Body of pancreas (tissue), 4 donors: ENCODE measurements around the gene LGR6. TPM values are rescaled to one million over a fixed set of nuclear protein-coding genes. Genes with fewer than 3 reads are reported as not detected.

Source experiments
- ATAC-seq: fragments of 150-250 bp; one replicate; pipeline ENCODE4 v1.9.1; 2016
- DNase-seq, 4 donors: peaks; one replicate each; pipeline ENCODE4 v3.0.0-alpha.2; 2019
- H3K27ac ChIP-seq, 4 donors: fragments of 200-600 bp; sonication (generic); 1 replicate in 3 of 4; 2 replicates in 1 of 4; pipeline versions ENCODE4 v1.5.1 to v1.6.1; 2016 to 2019; ENCODE audit warnings: mild to moderate bottlenecking in 1 of 4, mixed read lengths in 1 of 4, moderate library complexity in 1 of 4
- H3K27me3 ChIP-seq, 2 donors: fragments of 200-600 bp; sonication (generic); one replicate each; pipeline ENCODE4 v1.6.0; 2016; ENCODE audit warnings: mild to moderate bottlenecking in 1 of 2
- H3K36me3 ChIP-seq, 2 donors: fragments of 200-600 bp; sonication (generic); replicated peaks in 1 of 2; 2 replicates each; pipeline ENCODE4 v1.5.1; 2016; ENCODE audit warnings: low read depth in 2 of 2; ENCODE audit not compliant: insufficient read depth in 1 of 2
- H3K4me1 ChIP-seq: fragments of 200-600 bp; sonication (generic); one replicate; pipeline ENCODE4 v1.6.0; 2016
- H3K4me3 ChIP-seq, 2 donors: fragments of 200-600 bp; sonication (generic); 1 replicate in 1 of 2; 2 replicates in 1 of 2; pipeline ENCODE4 v1.5.1; 2016 to 2019
- H3K9me3 ChIP-seq, 3 donors: fragments of 200-600 bp; sonication (generic); 1 replicate in 2 of 3; 2 replicates in 1 of 3; pipeline ENCODE4 v1.5.1; 2016
- CTCF ChIP-seq, 7 experiments: fragments of 450-650 bp in 4 of 7; fragments of 200-600 bp in 3 of 7; sonication (generic) in 3 of 7; IDR thresholded peaks; one replicate each; pipeline ENCODE4 v1.5.1; 2016 to 2019; ENCODE audit warnings: antibody characterized with exemption in 7 of 7
- POLR2A ChIP-seq, 3 donors: fragments of 450-650 bp; IDR thresholded peaks; one replicate each; pipeline ENCODE4 v1.6.1; 2016; ENCODE audit warnings: antibody characterized with exemption in 3 of 3, mild to moderate bottlenecking in 2 of 3
- WGBS, 2 donors: methylation state at CpG; one replicate each; pipeline ENCODE4 v1.1.5; 2017; 5-methylcytosine and 5-hydroxymethylcytosine counted together
- intact Hi-C: fragments of 100-400 bp; cut with DNase I; formaldehyde crosslinking; loops from one replicate; pipeline ENCODE4 v1.15.1; 2023
- total RNA-seq, 2 donors: library from RNA; depleted of rRNA; stranded (reverse); fragments of >200 nt; gene quantifications; one replicate each; pipeline ENCODE4 v1.1.0, GENCODE V29; 2016

Gene LGR6
- total RNA-seq, 2 donors from 2014 or later = 0.52 TPM; not detected in 1

DNA sequence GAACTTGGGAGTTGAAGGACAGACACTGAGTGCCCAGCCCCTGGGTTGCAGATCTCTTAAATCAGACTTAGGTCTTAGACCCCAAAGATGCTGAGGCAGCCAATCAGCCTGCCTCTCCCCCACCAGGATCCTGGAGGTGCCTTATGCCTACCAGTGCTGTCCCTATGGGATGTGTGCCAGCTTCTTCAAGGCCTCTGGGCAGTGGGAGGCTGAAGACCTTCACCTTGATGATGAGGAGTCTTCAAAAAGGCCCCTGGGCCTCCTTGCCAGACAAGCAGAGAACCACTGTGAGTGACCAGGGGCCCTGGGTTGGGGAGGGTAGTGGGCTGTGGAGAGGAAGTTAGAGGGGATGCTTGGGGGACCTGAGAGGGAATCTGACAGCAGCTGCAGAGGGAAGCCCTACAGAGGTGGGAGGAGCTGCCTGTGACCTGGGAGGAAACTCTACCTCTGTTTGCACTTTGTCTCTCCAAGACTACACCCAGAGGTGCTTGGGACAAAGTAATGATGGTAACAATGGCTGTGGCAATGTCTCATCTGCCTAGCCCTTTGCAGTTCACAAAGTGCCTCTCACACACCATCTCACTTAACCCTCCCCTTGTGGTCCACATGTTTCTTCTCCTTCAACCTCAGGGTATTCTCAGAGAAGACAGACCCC is 116.6 kb downstream of the LGR6 start:
- no peaks in the 10 kb centered on the region for H3K9me3 ChIP-seq
- no peak overlapping the region for H3K4me3 ChIP-seq
- H3K27me3 ChIP-seq = no peaks in the 10 kb centered on the region
- ATAC-seq = no peak
- H3K36me3 ChIP-seq = no peaks in the 10 kb centered on the region
- DNase-seq = no peak
- intact Hi-C loops = no loop called here
- H3K4me1 ChIP-seq = no peaks in the 10 kb centered on the region
- no peak overlapping the region for H3K27ac ChIP-seq
- TF ChIP-seq POLR2A (IDR thresholded peaks at IDR 0.05) (no peak), CTCF (IDR thresholded peaks at IDR 0.05) (no peak)

DNA sequence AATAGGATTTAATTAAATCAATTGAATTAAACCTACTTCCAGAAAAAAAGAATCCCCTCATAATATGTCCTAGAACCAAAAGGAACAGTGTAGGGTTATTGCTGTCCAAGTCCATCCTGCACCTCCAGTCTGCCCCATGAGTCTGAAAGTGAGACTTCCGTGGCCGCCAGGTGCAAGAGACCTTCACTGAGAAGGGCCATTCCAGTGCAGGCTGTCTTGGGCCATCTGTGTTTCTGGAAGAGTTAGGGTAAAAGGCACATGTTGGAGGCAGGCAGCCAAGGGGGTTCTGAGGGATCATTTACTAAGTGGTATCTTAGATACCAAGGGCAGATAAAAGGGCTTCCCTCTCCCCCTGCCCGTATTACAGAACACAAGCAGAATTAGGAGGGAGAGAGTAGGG is 117.1 kb downstream of the LGR6 start:
- H3K27ac ChIP-seq = no peak overlapping the region
- no peak overlapping the region for H3K4me3 ChIP-seq
- ATAC-seq (no peak), DNase-seq (no peak)
- no peaks in the 10 kb centered on the region for H3K27me3 ChIP-seq
- H3K9me3 ChIP-seq = no peaks in the 10 kb centered on the region
- intact Hi-C loops = no loop called here
- WGBS, 2 donors = 81 to 85% methylated on average over 3 of the region's 3 CpGs
- H3K36me3 ChIP-seq = no peaks in the 10 kb centered on the region
- no peaks in the 10 kb centered on the region for H3K4me1 ChIP-seq
- TF ChIP-seq POLR2A (IDR thresholded peaks at IDR 0.05) (no peak), CTCF (IDR thresholded peaks at IDR 0.05) (no peak)

DNA sequence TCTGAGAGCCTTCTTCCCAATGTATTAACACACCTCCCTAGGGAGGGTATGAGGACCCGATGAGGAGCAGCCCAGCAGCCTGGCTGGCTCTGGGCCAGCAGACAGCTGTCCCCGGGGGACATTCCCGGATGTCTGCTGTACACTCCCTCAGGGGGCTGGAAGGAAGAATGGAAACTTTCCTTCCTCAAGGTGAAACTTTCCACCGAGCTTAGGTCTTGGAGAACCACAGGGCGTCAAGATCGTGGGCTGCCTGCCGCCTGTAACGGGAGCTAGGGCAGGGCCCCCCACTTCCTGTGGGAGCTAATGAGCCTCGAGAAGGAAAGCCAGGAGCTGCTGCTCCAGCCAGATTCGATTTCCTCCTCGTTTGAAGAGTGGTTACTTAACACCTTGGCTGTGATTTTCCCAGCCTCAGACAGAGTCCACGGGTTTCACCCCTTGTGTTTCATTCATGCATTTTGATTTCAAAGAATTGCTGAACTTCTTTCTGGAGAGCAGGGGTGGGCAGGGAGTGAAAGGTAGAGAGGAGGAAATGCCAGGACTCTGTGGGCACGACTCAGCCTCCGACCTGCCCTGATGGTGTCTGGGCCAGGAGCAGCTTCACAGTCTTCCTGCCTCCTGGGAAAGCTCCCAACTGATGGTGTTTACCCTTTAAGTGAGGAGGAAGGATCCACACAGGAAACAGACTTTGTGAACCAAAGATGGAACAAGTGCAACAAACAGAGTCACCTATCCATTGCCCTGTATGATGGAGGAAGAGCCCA is 118.5 kb downstream of the LGR6 start:
- 11 to 12% methylated on average over 10 to 14 of the region's 14 CpGs for WGBS, 2 donors
- TF ChIP-seq CTCF (IDR thresholded peaks at IDR 0.05) (no peak), POLR2A (IDR thresholded peaks at IDR 0.05) (no peak)
- DNase-seq = no peak
- no peaks in the 10 kb centered on the region for H3K4me1 ChIP-seq
- ATAC-seq = no peak
- no peak overlapping the region for H3K27ac ChIP-seq
- H3K27me3 ChIP-seq = no peaks in the 10 kb centered on the region
- no peaks in the 10 kb centered on the region for H3K9me3 ChIP-seq
- no peak overlapping the region for H3K4me3 ChIP-seq
- H3K36me3 ChIP-seq = no peaks in the 10 kb centered on the region
- intact Hi-C loops = no loop called here

GRCh38 chr1:202315576-202316168 is 122.1 kb downstream of the LGR6 start:
- ATAC-seq (peak; percentile 88), DNase-seq (peak; percentile 82 to 87 (median 83))
- intact Hi-C loops = loop anchor here (5.0 kb wide), 1 partner anchor 128 kb away; no protein-coding TSS in a partner anchor
- no peaks in the 10 kb centered on the region for H3K4me1 ChIP-seq
- H3K27ac ChIP-seq = no peak overlapping the region
- 20 to 22% methylated on average over 9 of the region's 9 CpGs for WGBS, 2 donors
- no peaks in the 10 kb centered on the region for H3K27me3 ChIP-seq
- no peaks in the 10 kb centered on the region for H3K36me3 ChIP-seq
- no peak overlapping the region for H3K4me3 ChIP-seq
- H3K9me3 ChIP-seq = no peaks in the 10 kb centered on the region
- TF ChIP-seq CTCF (IDR thresholded peaks at IDR 0.05) = peak; percentile 73 to 93 (median 87)
- no peak for TF ChIP-seq POLR2A (IDR thresholded peaks at IDR 0.05)
